Omental fat pad (tissue), 4 donors: Measurements from ENCODE around the gene LRG1. TPM values are rescaled to one million over a fixed set of nuclear protein-coding genes. Genes with fewer than 3 reads are reported as not detected.

Source experiments
- ATAC-seq: fragments of 150-250 bp; one replicate; pipeline ENCODE4 v1.9.1; 2016; ENCODE audit warnings: mild to moderate bottlenecking, moderate library complexity; ENCODE audit not compliant: low FRiP score
- DNase-seq: peaks from one replicate; pipeline ENCODE4 v3.0.0-alpha.2; 2019; ENCODE audit warnings: low spot score
- total RNA-seq, 4 donors: library from RNA; depleted of rRNA; stranded (reverse); fragments of >200 nt; gene quantifications; one replicate each; pipeline ENCODE4 v1.1.0, GENCODE V29; 2016
- TF ChIP-seq, protein P1 (sequence below), 3 donors: fragments of 450-650 bp; IDR thresholded peaks; one replicate each; pipeline ENCODE4 v1.5.1; 2016 to 2017; ENCODE audit warnings: antibody characterized with exemption in 3 of 3, mild to moderate bottlenecking in 3 of 3, moderate library complexity in 2 of 3

LRG1 gene
- total RNA-seq, 4 donors from 2014 or later = 1.4 to 22.6 (median 5.4) TPM

DNA sequence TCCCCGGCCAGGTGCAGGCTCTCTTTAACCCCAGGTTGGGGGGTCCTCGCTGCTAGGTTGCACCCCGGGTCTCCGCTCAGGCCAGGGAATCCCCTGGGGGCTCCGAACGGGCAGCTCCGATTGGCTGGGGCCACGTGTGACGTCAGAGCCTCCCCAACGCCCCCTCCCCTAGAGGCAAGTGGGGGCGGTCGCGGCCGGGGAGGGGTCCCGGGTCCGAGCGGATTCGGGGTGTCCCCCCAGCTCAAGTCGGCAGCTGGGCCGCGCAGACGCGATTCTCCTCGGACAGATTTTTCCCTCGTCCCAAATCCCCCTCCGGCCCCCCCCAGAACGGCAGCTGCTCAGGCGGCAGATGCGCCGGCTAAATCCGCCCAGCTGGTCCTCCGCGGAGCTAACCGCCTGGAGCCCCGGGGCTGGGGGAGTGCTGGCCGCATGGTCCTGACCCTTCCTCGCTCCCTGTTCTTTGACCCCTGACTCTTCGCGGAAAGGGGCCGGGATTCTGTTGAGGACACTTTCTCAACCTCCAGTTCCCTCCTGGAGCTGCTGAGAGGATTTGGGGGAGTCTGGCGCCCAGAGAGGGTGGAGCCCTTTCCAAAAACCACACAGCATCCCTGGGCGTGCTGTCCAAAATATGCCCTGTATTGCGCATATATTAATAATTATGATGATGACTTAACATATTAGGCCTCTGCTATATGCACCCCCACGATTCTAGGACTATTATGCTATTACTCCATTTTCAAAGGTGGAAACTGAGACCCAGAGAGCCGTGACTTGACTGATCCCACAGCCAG, 45.0 kb upstream of the LRG1 start:
- no peak for ATAC-seq
- DNase-seq = no peak
- TF ChIP-seq, protein P1, sequence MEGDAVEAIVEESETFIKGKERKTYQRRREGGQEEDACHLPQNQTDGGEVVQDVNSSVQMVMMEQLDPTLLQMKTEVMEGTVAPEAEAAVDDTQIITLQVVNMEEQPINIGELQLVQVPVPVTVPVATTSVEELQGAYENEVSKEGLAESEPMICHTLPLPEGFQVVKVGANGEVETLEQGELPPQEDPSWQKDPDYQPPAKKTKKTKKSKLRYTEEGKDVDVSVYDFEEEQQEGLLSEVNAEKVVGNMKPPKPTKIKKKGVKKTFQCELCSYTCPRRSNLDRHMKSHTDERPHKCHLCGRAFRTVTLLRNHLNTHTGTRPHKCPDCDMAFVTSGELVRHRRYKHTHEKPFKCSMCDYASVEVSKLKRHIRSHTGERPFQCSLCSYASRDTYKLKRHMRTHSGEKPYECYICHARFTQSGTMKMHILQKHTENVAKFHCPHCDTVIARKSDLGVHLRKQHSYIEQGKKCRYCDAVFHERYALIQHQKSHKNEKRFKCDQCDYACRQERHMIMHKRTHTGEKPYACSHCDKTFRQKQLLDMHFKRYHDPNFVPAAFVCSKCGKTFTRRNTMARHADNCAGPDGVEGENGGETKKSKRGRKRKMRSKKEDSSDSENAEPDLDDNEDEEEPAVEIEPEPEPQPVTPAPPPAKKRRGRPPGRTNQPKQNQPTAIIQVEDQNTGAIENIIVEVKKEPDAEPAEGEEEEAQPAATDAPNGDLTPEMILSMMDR (IDR thresholded peaks at IDR 0.05) = no peak

DNA sequence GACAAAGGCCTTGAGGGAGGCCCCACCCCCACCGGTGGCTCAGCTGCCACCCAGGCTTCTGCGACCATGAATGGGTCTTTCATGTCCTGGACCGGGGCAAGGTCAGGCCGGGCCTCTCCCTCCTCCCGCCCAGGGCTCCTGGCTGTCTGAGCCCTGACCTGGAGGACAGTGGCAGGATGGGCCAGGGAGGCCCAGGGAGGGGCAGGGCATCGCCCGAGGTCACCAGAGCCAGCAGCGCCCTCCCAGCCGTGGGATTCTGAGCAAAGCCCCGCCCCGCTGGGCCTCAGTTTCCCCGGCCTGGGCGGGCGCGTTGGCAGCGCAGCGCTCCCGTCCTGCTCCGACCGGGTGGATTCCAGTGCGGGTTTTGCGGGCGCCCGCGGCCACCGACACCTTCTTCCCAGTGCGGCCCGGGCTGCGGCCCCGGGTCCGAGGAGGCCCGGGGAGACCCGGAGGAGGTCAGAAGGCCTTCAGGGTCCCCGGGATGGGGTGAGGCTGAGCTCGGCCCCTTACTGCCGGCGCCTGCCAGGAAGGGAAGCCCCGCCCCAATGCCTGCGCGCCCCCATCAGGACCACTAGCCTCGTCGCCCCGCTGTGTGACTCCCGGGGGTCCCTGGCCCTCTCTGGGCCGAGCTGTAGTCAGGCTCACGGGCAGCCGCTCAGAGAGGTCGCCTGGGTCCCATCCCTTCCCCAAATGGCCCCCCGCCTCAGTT, 44.3 kb upstream of the LRG1 start:
- ATAC-seq (no peak), DNase-seq (no peak)
- TF ChIP-seq, protein P1 (IDR thresholded peaks at IDR 0.05) = no peak

DNA sequence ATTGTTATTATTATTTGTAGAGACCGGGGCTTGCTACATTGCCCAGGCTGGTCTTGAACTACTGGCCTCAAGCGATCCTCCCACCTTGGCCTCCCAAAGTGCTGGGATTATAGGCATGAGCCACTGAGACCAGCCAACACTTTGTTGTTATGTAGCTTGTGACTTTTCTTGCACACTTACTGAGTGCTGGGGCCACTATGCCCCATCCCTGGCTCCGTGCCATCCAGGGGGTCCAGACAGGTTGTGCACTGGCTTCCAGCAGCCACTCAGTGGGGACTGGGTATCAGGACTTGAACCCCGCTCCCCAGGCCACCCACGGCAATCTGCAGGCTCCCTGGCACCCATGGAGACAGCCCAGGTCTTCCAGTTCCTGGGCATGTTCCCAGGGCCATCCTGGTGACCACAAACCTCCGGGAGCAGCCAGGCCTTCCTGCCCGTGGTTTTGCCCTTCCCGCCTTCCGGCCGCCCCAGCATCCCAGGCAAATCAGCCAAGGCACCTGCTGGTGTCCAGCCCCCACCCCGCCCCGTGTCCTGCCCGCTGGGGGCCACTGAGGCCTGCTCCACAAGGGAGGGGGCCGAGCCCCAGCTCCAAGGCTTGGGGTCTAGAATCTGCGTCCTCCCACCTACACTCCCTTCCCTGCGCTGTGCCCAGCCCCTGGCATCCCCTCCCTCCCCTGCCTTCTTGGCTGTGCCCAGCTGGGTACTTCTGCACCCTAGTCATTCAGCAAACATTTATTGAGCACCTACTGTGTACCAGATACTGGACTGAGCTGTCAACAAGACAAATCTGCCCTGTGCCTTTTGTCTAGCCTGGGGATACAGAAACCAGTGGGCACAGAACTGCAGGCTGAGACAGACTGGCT, 43.4 kb upstream of the LRG1 start:
- TF ChIP-seq, protein P1 (IDR thresholded peaks at IDR 0.05) = no peak
- no peak for DNase-seq
- ATAC-seq = no peak

DNA sequence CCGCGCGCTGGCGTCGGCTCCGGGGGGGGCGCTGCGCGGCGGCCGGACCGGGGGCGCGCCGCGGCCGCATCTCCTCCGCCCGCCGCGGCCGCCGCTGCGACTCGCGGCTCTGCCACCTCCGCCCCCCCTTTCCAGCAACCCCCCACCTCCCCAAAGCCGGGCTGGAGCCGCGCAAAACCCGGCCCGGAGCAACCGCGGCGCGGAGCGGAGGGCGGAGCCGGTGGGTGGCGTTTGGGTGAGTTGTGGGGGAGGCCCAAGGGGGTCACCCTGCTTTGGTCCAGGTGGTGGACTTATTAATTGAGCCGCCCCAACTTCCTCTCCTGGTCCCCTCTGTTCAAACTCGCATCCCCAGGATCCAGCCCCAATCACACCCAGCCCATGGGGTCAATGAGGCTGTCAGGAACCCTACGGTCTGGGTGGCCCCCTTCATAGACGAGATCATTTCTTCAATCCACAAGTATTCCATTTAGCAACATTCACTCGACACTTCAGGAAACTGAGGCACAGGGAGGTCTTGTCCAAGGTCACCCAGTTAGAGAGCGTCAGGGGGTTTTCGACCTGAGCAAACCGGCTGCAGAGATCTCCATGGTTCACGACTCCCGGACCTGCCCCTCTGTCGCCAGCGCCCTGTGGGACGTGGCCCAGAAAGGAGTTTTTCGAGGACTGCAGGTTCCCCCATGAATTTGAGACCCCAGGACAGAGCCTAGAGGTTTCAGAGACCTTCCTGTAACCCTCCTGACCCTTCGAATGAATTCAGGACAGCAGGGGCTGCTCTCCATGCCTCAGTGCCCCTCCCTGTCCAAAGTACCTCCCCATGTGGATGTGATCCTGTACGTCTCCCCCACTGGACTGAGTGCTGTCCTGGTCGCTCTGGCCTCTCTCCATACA, 42.1 kb upstream of the LRG1 start:
- ATAC-seq = no peak
- DNase-seq = no peak
- TF ChIP-seq, protein P1 (IDR thresholded peaks at IDR 0.05) = no peak

DNA sequence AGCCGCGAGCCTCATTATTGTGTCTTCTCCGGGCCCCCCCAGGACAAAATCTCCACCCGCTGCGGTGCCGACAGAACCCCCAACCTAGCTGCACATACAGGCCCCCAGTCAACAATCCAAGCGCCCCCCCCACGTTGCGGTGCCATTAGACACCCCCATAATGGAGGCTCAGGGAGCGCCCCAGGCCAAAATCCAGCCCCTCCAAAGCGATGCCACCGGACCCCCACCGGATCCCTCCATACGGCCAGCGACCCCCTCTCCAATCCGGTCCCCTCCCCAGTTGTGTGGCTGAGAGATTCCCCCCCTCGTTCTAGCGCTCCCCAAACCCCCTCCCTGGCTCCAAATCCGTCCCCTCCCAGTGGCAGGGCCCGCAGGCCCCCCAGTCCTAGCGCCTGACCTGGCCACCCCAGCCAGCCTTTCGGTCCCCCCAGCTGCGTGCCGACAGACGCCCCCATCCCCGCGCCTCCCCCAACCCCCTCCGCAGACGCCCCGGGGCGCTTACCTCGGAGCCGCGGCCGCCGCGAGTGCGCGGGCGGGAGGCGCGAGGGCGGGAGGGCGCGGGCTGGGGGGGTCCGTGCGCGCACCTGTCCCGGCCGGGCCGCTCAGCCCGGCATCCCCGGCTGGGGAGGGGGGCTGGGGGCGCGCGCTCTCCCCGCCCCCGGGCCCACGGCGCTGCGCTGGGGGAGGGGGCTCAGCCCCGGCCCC, 41.3 kb upstream of the LRG1 start:
- DNase-seq (no peak), ATAC-seq (no peak)
- TF ChIP-seq, protein P1 (IDR thresholded peaks at IDR 0.05) = no peak
